SIG-M5 (cell line): Measurements from ENCODE around the gene BFSP1.

Experiments
- DNase-seq: peaks from one replicate; lab custom pipeline; 2025; lab: John Stamatoyannopoulos, UW

Gene BFSP1

GRCh38 chr20:17497821-17498580, 33.2 kb downstream of the BFSP1 start:
- no peak for DNase-seq

- DNase-seq: no peak
These were observed 35.4 kb downstream of the BFSP1 start for GRCh38 chr20:17495826-17496225.

DNA sequence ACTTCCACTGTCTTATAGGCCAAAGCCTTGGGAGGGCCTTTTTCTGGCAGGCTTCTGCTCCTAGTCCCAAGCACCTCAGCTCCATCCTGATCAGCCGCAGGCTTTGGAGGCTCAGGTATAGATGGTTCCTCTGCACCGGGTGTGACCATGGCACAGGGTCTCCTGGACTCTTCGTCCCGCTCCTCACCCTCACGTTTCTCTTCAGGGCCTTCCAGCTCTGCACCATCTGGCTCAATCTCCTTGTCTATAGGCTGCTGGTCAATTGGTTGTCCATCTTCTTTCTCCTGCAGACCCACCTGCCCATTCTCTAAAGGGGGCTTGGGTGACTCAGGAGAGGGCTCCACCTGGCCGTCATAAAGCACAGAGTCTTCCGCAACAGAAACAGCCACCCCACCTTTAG, 37.0 kb downstream of the BFSP1 start:
- DNase-seq: no peak

DNA sequence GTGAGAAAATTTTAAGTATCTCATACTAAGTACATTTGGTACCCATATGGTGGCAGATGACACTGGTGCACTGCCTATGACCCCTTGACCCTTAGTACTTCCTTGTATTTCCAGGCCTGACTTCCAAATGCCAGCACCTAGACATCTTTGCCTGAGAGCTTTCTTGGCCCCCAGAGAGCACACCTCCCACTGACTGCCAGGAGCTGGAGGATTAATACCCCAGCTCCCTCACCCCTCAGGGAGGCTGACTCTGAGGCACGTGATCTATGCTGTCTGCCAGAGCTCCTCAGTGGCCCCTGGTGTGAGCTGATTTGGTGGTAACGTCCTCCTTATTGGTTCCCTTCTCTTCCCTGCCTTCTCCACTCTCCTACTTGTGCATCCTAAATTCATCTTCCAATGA, 38.0 kb downstream of the BFSP1 start:
- no peak for DNase-seq

DNA sequence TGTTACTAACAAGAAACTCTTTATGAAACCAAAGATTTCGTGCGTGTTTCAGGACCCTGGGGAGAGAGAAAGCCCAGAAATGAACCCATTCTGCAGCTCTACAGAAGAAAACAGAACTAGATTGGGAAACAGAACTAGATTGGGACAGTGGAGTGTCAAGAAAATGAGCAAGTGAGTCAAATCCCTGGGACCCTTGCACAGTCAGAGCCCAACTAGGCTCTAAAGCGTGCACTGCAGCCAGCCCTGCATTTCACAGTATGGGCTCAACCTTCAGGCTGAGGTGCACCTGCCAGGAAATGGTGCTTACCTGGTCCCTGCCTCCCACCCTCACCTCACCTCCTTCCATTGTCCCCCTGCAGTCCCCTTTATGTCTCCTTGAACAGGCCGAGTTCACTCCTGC, 39.7 kb downstream of the BFSP1 start:
- DNase-seq: no peak

- no peak for DNase-seq
These were observed 40.1 kb downstream of the BFSP1 start for GRCh38 chr20:17491041-17491440.

GRCh38 chr20:17490501-17490900, 40.7 kb downstream of the BFSP1 start:
- DNase-seq: no peak

GRCh38 chr20:17488916-17489600, 42.1 kb downstream of the BFSP1 start:
- DNase-seq: no peak

DNA sequence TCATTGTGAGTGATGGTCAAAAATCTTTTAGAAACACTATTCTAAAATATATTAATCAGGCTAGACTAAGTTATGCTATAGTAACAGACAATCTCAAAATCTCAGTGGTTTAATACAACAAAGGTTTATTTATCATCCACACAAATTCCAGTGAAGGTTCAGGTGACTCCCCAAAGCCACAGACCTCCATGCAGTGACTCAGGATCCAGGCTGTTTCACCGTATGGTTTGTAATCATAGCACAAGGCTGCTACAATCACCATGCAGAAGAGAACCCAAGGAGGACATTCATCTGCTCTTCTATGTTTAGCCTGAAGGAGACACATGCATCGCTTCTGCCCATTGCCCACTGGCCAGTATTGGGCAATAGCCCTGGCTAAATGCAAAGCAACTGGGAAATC, 46.2 kb downstream of the BFSP1 start:
- no peak for DNase-seq

DNA sequence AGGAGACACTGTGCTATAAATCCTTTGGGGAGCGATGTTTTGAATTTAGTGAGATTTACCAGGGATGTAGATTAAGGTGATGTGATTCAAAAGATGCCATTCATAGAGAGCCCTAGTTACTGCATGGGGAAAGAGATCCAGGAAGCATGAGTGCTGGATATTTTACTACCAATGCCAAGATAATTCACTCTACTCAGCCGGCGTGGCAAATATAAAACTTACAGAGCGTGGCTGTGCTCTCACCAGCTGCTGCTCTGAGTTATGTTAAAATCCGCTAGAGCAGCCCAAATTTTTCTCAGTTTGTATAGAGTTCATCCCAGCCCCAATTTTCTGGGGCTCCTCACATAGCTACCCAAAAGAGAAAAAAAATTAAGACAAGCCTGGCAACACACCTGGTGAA, 48.6 kb downstream of the BFSP1 start:
- DNase-seq: no peak

DNA sequence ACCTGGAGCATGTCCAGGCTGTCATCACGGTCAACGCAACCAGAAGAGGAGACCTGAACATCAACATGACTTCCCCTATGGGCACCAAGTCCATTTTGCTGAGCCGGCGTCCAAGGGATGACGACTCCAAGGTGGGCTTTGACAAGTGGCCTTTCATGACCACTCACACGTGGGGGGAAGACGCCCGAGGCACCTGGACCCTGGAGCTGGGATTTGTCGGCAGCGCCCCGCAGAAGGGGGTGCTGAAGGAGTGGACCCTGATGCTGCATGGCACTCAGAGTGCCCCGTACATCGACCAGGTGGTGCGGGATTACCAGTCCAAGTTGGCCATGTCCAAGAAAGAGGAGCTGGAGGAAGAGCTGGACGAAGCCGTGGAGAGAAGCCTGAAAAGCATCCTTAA, 49.5 kb downstream of the BFSP1 start:
- DNase-seq: no peak

- no peak for DNase-seq
These were observed 50.5 kb downstream of the BFSP1 start for GRCh38 chr20:17480696-17481095.

GRCh38 chr20:17479063-17479657, 52.0 kb downstream of the BFSP1 start:
- no peak for DNase-seq

DNA sequence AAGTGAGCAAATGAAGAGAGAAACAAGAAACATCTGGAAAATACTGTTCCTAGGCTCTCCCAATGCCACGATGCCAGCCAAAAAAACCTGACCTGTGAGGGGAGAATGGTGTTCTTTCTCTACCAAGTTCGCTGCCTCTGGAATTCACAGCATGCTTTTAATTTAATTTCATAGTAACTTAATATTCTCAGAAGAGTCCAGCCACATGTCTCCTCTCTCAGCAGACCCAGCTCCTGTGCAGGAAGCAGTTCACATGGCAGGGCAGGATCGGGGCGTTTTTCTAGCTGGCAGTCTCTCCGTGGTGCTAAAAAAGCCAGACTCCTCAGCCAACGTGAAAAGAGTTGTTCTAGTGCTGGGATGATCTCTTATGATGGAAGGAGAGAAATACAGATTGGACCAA, 57.5 kb downstream of the BFSP1 start:
- DNase-seq: no peak

- no peak for DNase-seq
These were observed 59.5 kb downstream of the BFSP1 start for GRCh38 chr20:17471606-17472187.

DNA sequence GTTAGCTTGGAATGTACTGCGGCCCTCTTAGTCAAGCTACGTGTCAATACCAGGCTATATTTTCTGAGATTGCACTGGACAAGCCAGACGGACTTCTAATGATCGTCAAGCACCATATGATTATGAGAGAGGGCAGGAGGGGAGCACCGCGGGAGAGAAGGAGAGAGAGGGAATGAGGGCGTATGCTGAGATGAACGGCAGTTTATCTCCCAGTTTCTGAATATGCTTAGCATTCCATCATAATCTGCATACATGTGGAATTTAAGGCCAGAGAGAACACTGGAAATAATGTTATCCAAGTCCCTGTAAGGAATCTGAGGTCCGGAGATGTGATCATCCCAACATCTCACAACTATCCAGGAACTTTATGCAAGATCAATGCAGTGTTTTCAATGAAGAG, 60.2 kb downstream of the BFSP1 start:
- no peak for DNase-seq

DNA sequence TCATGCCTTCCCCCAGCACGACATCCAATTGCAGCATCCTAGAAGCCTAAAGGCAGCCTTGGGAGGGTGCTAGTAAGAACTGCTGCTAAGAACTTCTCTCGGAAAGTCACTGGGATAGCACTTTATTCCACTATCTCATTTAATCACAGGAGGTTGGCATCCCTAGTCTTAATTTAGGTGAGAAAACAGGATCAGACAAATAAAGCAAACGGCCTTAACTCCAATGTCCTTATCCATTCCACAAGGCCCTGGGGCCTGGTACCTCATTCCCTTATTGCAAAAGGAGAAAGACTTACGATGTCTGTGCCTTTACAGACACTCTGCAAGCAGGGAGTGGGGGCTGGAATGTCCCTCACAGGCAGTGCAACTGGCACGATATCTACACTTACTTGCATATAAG, 60.7 kb downstream of the BFSP1 start:
- no peak for DNase-seq

GRCh38 chr20:17469246-17470030, 61.7 kb downstream of the BFSP1 start:
- no peak for DNase-seq

- no peak for DNase-seq
These were observed 62.9 kb downstream of the BFSP1 start for GRCh38 chr20:17468073-17468840.

DNA sequence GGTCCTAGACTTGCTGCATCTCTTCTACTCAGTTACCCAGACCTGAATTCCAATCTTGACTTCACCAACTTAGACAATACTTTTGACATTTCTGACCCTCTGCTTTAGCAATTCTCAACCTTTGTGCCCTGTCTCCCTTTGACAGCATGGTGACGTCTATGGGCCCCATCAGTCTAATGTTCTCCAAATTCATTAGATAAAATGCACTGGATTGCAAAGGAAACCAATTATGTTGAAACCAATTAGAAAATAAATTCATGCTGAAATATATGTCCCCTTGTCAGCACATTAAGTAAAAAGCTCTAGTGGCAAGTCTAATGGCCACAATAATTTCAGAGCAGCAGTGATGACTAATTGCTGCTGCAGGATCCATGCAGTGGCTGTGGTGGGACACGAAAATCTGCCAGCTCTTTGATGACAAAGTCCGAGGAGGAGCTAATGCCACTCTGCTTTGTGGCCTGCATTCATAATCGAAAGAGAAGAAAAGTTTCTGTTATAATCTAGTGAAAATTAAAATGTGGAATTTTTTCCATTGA, 64.0 kb downstream of the BFSP1 start:
- DNase-seq: no peak

DNA sequence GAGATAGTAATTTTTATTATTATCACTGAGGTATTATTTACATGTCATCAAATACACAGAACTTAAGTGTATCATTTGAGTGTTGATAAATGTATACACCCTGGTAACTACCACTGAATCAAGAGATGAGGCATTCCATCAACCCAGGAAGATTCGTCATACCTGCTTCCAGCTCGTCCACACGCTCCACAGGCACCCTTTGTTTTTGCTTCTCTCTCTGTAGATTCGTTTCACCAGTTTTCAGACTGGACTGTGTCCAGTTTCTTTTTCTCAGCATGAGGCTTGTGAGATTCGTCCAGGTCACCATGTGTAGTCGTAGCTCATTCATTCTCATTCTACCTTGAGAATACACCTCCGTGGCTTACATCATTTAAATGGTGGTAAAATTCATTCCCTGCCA, 64.5 kb downstream of the BFSP1 start:
- no peak for DNase-seq
